HG03135 (cell line): Measurements from ENCODE around the gene STK32B.

ENCODE experiments used
- ATAC-seq: cut with Tn5 transposase; IDR thresholded peaks from one replicate; pipeline ENCODE4 v1.9.1; 2021; ENCODE audit warnings: mild to moderate bottlenecking, moderate library complexity; ENCODE audit not compliant: unreplicated experiment

Gene STK32B

GRCh38 chr4:5462896-5463295 lies 411.6 kb downstream of the STK32B start:
- no peak for ATAC-seq

GRCh38 chr4:5463361-5463760 lies 412.1 kb downstream of the STK32B start:
- no peak for ATAC-seq

- no peak for ATAC-seq
Observed at GRCh38 chr4:5463936-5464650, 412.8 kb downstream of the STK32B start.

GRCh38 chr4:5465529-5465928 lies 414.2 kb downstream of the STK32B start:
- ATAC-seq, result no peak

GRCh38 chr4:5465956-5466355 lies 414.7 kb downstream of the STK32B start:
- no peak for ATAC-seq

GRCh38 chr4:5467111-5467510 lies 415.8 kb downstream of the STK32B start:
- ATAC-seq, result no peak

GRCh38 chr4:5469151-5469775 lies 418.0 kb downstream of the STK32B start:
- ATAC-seq, result no peak

GRCh38 chr4:5469861-5470260 lies 418.6 kb downstream of the STK32B start:
- no peak for ATAC-seq

GRCh38 chr4:5470318-5471198 lies 419.3 kb downstream of the STK32B start:
- ATAC-seq, result no peak

GRCh38 chr4:5471206-5471605 lies 419.9 kb downstream of the STK32B start:
- ATAC-seq, result no peak

GRCh38 chr4:5471691-5472090 lies 420.4 kb downstream of the STK32B start:
- no peak for ATAC-seq

- ATAC-seq, result no peak
Observed at GRCh38 chr4:5472160-5472591, 420.9 kb downstream of the STK32B start.

GRCh38 chr4:5473125-5473524 lies 421.8 kb downstream of the STK32B start:
- no peak for ATAC-seq

- ATAC-seq, result no peak
Observed at GRCh38 chr4:5474756-5475155, 423.5 kb downstream of the STK32B start.

GRCh38 chr4:5477613-5478012 lies 426.3 kb downstream of the STK32B start:
- no peak for ATAC-seq

- no peak for ATAC-seq
Observed at GRCh38 chr4:5478169-5478568, 426.9 kb downstream of the STK32B start.

GRCh38 chr4:5478697-5479096 lies 427.4 kb downstream of the STK32B start:
- ATAC-seq, result no peak

- no peak for ATAC-seq
Observed at GRCh38 chr4:5479518-5480060, 428.3 kb downstream of the STK32B start.

- ATAC-seq, result no peak
Observed at GRCh38 chr4:5488413-5488812, 437.1 kb downstream of the STK32B start.

GRCh38 chr4:5489260-5489659 lies 438.0 kb downstream of the STK32B start:
- ATAC-seq, result no peak

GRCh38 chr4:5497489-5497888 lies 446.2 kb downstream of the STK32B start:
- no peak for ATAC-seq
